Neural cell (in vitro differentiated cells): ENCODE results near the gene WDTC1. TPM values are rescaled to one million over a fixed set of nuclear protein-coding genes. Genes with fewer than 3 reads are reported as not detected.

Experiments
- H2AFZ ChIP-seq: fragments of 200-600, 300-800 bp; sonication (generic), shearing (Covaris generic); 2 replicates; pipeline ENCODE4 v1.6.0; 2014; ENCODE audit warnings: low read depth, mild to moderate bottlenecking, antibody characterized with exemption, low read length, moderate library complexity
- H3F3A ChIP-seq: fragments of 200-600 bp; shearing (Covaris generic); 2 replicates; pipeline ENCODE4 v1.6.1; 2016; ENCODE audit warnings: mild to moderate bottlenecking, moderate library complexity, mixed read lengths, antibody characterized with exemption, low read length; ENCODE audit not compliant: insufficient read depth, poor library complexity, severe bottlenecking
- H3K27ac ChIP-seq: fragments of 200-600, 300-800 bp; sonication (generic), shearing (Covaris generic); 2 replicates; pipeline ENCODE4 v1.5.1; 2014; ENCODE audit warnings: mild to moderate bottlenecking, low read length, moderate library complexity
- H3K27me3 ChIP-seq: fragments of 300-800, 200-600 bp; sonication (generic), shearing (Covaris generic); 2 replicates; pipeline ENCODE4 v1.6.0; 2014; ENCODE audit warnings: mild to moderate bottlenecking, low read depth, low read length, moderate library complexity; ENCODE audit not compliant: insufficient read depth
- H3K36me3 ChIP-seq: fragments of 300-800, 200-600 bp; sonication (generic), shearing (Covaris generic); 2 replicates; pipeline ENCODE4 v1.5.1; 2014; ENCODE audit warnings: mild to moderate bottlenecking, antibody characterized with exemption, low read length, moderate library complexity; ENCODE audit not compliant: insufficient read depth
- H3K4me2 ChIP-seq: fragments of 300-800, 200-600 bp; sonication (generic), shearing (Covaris generic); 2 replicates; pipeline ENCODE4 v1.6.0; 2014; ENCODE audit warnings: mild to moderate bottlenecking, low read length
- H3K4me3 ChIP-seq: fragments of 300-800, 200-600 bp; sonication (generic), shearing (Covaris generic); 2 replicates; pipeline ENCODE4 v1.5.1; 2014; ENCODE audit warnings: mild to moderate bottlenecking, low read length, moderate library complexity
- H3K79me2 ChIP-seq: fragments of 200-600 bp; shearing (Covaris generic); replicated peaks from 2 replicates; pipeline ENCODE4 v1.6.0; 2014; ENCODE audit warnings: mild to moderate bottlenecking, low read length, moderate library complexity; ENCODE audit not compliant: insufficient read depth
- H3K9ac ChIP-seq: fragments of 300-800, 200-600 bp; sonication (generic), shearing (Covaris generic); 2 replicates; pipeline ENCODE4 v1.6.1; 2016; ENCODE audit warnings: mild to moderate bottlenecking, low read length, mixed read lengths
- H3K9me2 ChIP-seq: fragments of 200-600 bp; shearing (Covaris generic); 2 replicates; pipeline ENCODE4 v1.6.1; 2016; ENCODE audit warnings: mild to moderate bottlenecking, low read length, mixed read lengths; ENCODE audit not compliant: insufficient read depth
- H3K9me3 ChIP-seq: fragments of 200-600, 300-800 bp; sonication (generic), shearing (Covaris generic); 2 replicates; pipeline ENCODE4 v1.6.1; 2016; ENCODE audit warnings: mild to moderate bottlenecking, mixed run types, low read length, moderate library complexity, mixed read lengths
- H4K20me1 ChIP-seq: fragments of 200-600 bp; shearing (Covaris generic); 2 replicates; pipeline ENCODE4 v1.6.1; 2016; ENCODE audit warnings: mild to moderate bottlenecking, mixed run types; ENCODE audit not compliant: insufficient read depth
- CTCF ChIP-seq: fragments of 450-650 bp; IDR thresholded peaks from 2 replicates; pipeline ENCODE4 v1.5.1; 2014; ENCODE audit warnings: antibody characterized with exemption, mild to moderate bottlenecking, moderate library complexity; ENCODE audit not compliant: poor library complexity, severe bottlenecking
- EP300 ChIP-seq: fragments of 450-650 bp; conservative IDR thresholded peaks from 2 replicates; pipeline ENCODE4 v1.6.1; 2014; ENCODE audit warnings: antibody characterized with exemption, mild to moderate bottlenecking, moderate library complexity; ENCODE audit not compliant: poor library complexity, severe bottlenecking
- EZH2 ChIP-seq: fragments of 200-600, 300-800 bp; shearing (Covaris generic), sonication (generic); IDR thresholded peaks from 2 replicates; pipeline ENCODE4 v1.6.1; 2014; ENCODE audit warnings: antibody characterized with exemption, low read length, borderline replicate concordance, mild to moderate bottlenecking; ENCODE audit not compliant: insufficient read depth, poor library complexity, severe bottlenecking
- MXI1 ChIP-seq: fragments of 450-650 bp; conservative IDR thresholded peaks from 2 replicates; pipeline ENCODE4 v1.6.1; 2014; ENCODE audit warnings: antibody characterized with exemption, mild to moderate bottlenecking; ENCODE audit not compliant: poor library complexity, severe bottlenecking
- POLR2AphosphoS5 ChIP-seq: IDR thresholded peaks from 2 replicates; pipeline ENCODE4 v1.6.1; 2012
- RAD21 ChIP-seq: fragments of 450-650 bp; conservative IDR thresholded peaks from 2 replicates; pipeline ENCODE4 v1.6.1; 2014; ENCODE audit warnings: antibody characterized with exemption, mild to moderate bottlenecking, moderate library complexity
- REST ChIP-seq: IDR thresholded peaks from 2 replicates; pipeline ENCODE4 v1.6.1; 2012; ENCODE audit warnings: borderline replicate concordance
- SMC3 ChIP-seq: fragments of 450-650 bp; conservative IDR thresholded peaks from 2 replicates; pipeline ENCODE4 v1.6.1; 2014; ENCODE audit warnings: antibody characterized with exemption, mild to moderate bottlenecking, moderate library complexity; ENCODE audit not compliant: poor library complexity
- TAF1 ChIP-seq: IDR thresholded peaks from 2 replicates; pipeline ENCODE4 v1.6.1; 2012; ENCODE audit warnings: low read depth
- polyA plus RNA-seq: library from polyadenylated mRNA; depleted of rRNA; stranded (reverse); fragments of >200 nt; gene quantifications from 2 replicates; pipeline ENCODE4 v1.2.3, GENCODE V29; 2014

The WDTC1 gene
- polyA plus RNA-seq, 1 donor from 2014 or later, result 10.9 TPM

GRCh38 chr1:27346357-27346756, 111.9 kb downstream of the WDTC1 start:
- TF ChIP-seq TAF1, result no peak
- TF ChIP-seq MXI1, result no peak
- no peak for TF ChIP-seq POLR2AphosphoS5
- TF ChIP-seq SMC3, result no peak
- no peak for TF ChIP-seq CTCF
- no peak for TF ChIP-seq EZH2
- no peak for TF ChIP-seq REST
- no peak for TF ChIP-seq RAD21
- TF ChIP-seq EP300, result no peak
- H3K4me3 ChIP-seq, result no peak overlapping the region
- peaks cover 27% of the 10 kb centered on the region for H3K27me3 ChIP-seq
- H3K9me3 ChIP-seq, result no peaks in the 10 kb centered on the region
- no peaks in the 10 kb centered on the region for H3K79me2 ChIP-seq
- no peaks in the 10 kb centered on the region for H3K9me2 ChIP-seq
- no peaks in the 10 kb centered on the region for H4K20me1 ChIP-seq
- H3K27ac ChIP-seq, result no peak overlapping the region
- H3F3A ChIP-seq, result no peaks in the 10 kb centered on the region
- H2AFZ ChIP-seq, result no peak overlapping the region
- no peaks in the 10 kb centered on the region for H3K36me3 ChIP-seq
- H3K9ac ChIP-seq, result no peak overlapping the region
- no peak overlapping the region for H3K4me2 ChIP-seq

- TF ChIP-seq MXI1, result no peak
- no peak for TF ChIP-seq SMC3
- TF ChIP-seq EP300, result no peak
- TF ChIP-seq POLR2AphosphoS5, result no peak
- no peak for TF ChIP-seq RAD21
- no peak for TF ChIP-seq EZH2
- no peak for TF ChIP-seq TAF1
- no peak for TF ChIP-seq CTCF
- TF ChIP-seq REST, result no peak
- Histone ChIP-seq H3K4me3 (no peak overlapping the region), H3K27me3 (peaks cover 31% of the 10 kb centered on the region), H4K20me1 (no peaks in the 10 kb centered on the region), H3K36me3 (no peaks in the 10 kb centered on the region), H3F3A (no peaks in the 10 kb centered on the region), H3K9ac (no peak overlapping the region), H3K4me2 (no peak overlapping the region), H3K27ac (no peak overlapping the region), H3K9me2 (no peaks in the 10 kb centered on the region), H3K79me2 (no peaks in the 10 kb centered on the region), H3K9me3 (no peaks in the 10 kb centered on the region), H2AFZ (no peak overlapping the region)
Measured at GRCh38 chr1:27346991-27347624, 112.7 kb downstream of the WDTC1 start.
